ENCODE results near the gene PAQR5.
"Not testable (repeated sequence)": the region's sequence is repeated elsewhere in the genome, so short reads cannot be mapped to it uniquely, and the experiment has no call there.

Gene PAQR5

GRCh38 chr15:69373406-69373805 lies 74.7 kb downstream of the PAQR5 start:
- ChIA-PET CTCF (no interaction called here), POLR2A (ENCODE audit: low non-redundant PET) (no interaction called here)
- TF ChIP-seq CTCF (conservative IDR thresholded peaks at IDR 0.05; ENCODE audit: low read depth): no peak
- DNase-seq (ENCODE audit: low spot score): no peak
- no peak overlapping the region for H3K27ac ChIP-seq

GRCh38 chr15:69375151-69375790 lies 76.6 kb downstream of the PAQR5 start:
- no peak overlapping the region for H3K27ac ChIP-seq
- POLR2A ChIA-PET (ENCODE audit: low non-redundant PET): no interaction called here
- no peak for DNase-seq (ENCODE audit: low spot score)
- TF ChIP-seq CTCF (conservative IDR thresholded peaks at IDR 0.05; ENCODE audit: low read depth): no peak
- CTCF ChIA-PET: interaction anchor here (0.8 kb wide), 1 partner anchor 34 kb away, joined by 3 read pairs; no protein-coding TSS in a partner anchor

- POLR2A ChIA-PET (ENCODE audit: low non-redundant PET): no interaction called here
- CTCF ChIA-PET: interaction anchor here (0.7 kb wide), 1 partner anchor 92 kb away, joined by 4 read pairs; no protein-coding TSS in a partner anchor
- no peak overlapping the region for H3K27ac ChIP-seq
- no peak for DNase-seq (ENCODE audit: low spot score)
- no peak for TF ChIP-seq CTCF (conservative IDR thresholded peaks at IDR 0.05; ENCODE audit: low read depth)
Observed at GRCh38 chr15:69377216-69377970, 78.7 kb downstream of the PAQR5 start.

- H3K27ac ChIP-seq: no peak overlapping the region
- no peak for TF ChIP-seq CTCF (conservative IDR thresholded peaks at IDR 0.05; ENCODE audit: low read depth)
- no peak for DNase-seq (ENCODE audit: low spot score)
- CTCF ChIA-PET: interaction anchor here (1.2 kb wide), 1 partner anchor 14 kb away, joined by 5 read pairs; no protein-coding TSS in a partner anchor
- POLR2A ChIA-PET (ENCODE audit: low non-redundant PET): no interaction called here
Observed at GRCh38 chr15:69380100-69380725, 81.5 kb downstream of the PAQR5 start.

GRCh38 chr15:69380726-69381105 lies 82.0 kb downstream of the PAQR5 start:
- no peak for DNase-seq (ENCODE audit: low spot score)
- ChIA-PET POLR2A (ENCODE audit: low non-redundant PET) (no interaction called here), CTCF (interaction anchor here (1.2 kb wide), 1 partner anchor 14 kb away, joined by 5 read pairs; no protein-coding TSS in a partner anchor)
- TF ChIP-seq CTCF (conservative IDR thresholded peaks at IDR 0.05; ENCODE audit: low read depth): no peak
- no peak overlapping the region for H3K27ac ChIP-seq

GRCh38 chr15:69382176-69382575 lies 83.5 kb downstream of the PAQR5 start:
- H3K27ac ChIP-seq; DNase-seq (ENCODE audit: low spot score); POLR2A ChIA-PET (ENCODE audit: low non-redundant PET): not testable (repeated sequence)
- CTCF ChIA-PET: interaction anchor here (1.1 kb wide), 1 partner anchor 13 kb away, joined by 4 read pairs; no protein-coding TSS in a partner anchor

- DNase-seq (ENCODE audit: low spot score); POLR2A ChIA-PET (ENCODE audit: low non-redundant PET); H3K27ac ChIP-seq; CTCF ChIA-PET: not testable (repeated sequence)
Observed at GRCh38 chr15:69384066-69384465, 85.4 kb downstream of the PAQR5 start.

Data from RWPE1 (cell line).